GM12873 (cell line): ENCODE results near the gene EXOC6.

ENCODE experiments used
- TF ChIP-seq, protein P1 (sequence below): IDR thresholded peaks from 2 replicates; pipeline ENCODE4 v1.5.1; 2012; ENCODE audit warnings: low read depth, mild to moderate bottlenecking, moderate library complexity, low read length, control low read depth; ENCODE audit not compliant: insufficient read depth; ENCODE audit errors: missing control alignments

EXOC6 gene

DNA sequence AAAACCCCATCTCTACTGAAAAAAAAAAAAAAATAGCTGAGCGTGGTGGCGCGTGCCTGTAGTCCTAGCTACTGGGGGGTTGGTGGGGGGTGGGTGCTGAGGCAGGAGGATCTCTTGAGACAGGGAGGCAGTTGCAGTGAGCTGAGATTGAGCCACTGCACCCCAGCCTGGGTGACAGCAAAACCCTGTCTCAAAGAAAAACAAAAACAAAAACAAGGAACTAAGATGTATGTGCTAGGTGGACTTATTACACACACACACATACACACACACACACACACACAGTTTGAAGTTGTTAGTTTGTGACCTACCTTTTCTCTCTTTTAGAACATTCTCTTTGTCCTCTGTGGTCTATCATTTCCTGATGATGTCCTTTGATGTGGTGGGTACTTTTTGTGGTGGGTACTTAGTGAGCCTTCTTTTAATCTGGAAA, 53.5 kb downstream of the EXOC6 start:
- TF ChIP-seq, protein P1, sequence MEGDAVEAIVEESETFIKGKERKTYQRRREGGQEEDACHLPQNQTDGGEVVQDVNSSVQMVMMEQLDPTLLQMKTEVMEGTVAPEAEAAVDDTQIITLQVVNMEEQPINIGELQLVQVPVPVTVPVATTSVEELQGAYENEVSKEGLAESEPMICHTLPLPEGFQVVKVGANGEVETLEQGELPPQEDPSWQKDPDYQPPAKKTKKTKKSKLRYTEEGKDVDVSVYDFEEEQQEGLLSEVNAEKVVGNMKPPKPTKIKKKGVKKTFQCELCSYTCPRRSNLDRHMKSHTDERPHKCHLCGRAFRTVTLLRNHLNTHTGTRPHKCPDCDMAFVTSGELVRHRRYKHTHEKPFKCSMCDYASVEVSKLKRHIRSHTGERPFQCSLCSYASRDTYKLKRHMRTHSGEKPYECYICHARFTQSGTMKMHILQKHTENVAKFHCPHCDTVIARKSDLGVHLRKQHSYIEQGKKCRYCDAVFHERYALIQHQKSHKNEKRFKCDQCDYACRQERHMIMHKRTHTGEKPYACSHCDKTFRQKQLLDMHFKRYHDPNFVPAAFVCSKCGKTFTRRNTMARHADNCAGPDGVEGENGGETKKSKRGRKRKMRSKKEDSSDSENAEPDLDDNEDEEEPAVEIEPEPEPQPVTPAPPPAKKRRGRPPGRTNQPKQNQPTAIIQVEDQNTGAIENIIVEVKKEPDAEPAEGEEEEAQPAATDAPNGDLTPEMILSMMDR: no peak

DNA sequence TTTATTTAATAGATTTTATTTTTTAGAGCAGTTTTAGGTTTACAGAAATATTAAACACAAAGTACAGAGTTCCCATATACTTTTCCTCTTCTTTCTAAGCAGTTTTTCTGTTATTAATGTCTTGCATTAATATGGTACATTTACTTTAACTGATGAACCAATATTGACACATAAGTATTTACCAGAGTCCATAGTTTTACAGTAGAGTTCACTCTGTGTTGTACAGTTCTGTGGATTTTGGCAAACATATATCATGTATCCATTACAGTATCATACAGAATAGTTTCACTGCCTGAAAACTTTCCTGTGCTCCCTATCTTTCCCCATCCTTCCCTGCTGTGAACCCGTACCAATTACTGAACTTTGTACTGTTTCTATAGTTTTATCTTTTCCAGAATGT, 55.3 kb downstream of the EXOC6 start:
- TF ChIP-seq, protein P1: no peak

DNA sequence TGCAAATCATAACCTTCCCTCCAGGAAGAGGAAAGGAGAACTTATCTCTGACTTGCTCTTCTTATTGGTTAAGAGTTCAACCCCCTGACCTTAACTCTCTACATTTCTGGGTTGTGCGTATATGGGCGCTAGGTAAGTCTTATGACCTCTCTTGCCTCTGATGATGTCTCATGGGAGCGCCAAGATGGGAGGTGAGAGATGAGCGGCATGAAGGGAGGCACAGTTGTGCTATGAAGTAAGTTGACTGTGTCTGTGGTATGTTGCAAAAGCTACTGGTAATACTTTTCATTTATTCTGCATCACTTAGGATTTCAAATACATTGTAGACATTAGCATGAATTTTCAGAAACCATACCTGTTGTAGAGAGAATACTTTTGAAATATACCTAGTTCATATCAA, 59.0 kb downstream of the EXOC6 start:
- TF ChIP-seq, protein P1: no peak

DNA sequence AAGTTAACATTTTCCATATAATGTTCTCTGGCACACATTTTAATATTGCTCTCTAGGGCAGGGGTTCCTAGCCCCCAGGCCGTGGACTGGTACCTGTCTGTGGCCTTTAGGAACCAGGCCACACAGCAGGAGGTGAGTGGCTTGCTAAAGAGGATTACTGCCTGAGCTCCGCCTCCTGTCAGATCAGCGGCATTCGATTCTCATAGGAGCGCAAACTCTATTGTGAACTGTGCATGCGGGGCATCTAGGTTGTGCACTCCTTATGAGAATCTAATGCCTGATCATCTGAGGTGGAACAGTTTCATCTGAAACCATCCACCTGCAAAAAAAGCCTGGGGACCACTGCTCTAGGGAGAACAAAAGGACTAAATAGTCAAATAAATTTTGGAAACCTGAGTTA, 65.7 kb downstream of the EXOC6 start:
- TF ChIP-seq, protein P1: no peak

DNA sequence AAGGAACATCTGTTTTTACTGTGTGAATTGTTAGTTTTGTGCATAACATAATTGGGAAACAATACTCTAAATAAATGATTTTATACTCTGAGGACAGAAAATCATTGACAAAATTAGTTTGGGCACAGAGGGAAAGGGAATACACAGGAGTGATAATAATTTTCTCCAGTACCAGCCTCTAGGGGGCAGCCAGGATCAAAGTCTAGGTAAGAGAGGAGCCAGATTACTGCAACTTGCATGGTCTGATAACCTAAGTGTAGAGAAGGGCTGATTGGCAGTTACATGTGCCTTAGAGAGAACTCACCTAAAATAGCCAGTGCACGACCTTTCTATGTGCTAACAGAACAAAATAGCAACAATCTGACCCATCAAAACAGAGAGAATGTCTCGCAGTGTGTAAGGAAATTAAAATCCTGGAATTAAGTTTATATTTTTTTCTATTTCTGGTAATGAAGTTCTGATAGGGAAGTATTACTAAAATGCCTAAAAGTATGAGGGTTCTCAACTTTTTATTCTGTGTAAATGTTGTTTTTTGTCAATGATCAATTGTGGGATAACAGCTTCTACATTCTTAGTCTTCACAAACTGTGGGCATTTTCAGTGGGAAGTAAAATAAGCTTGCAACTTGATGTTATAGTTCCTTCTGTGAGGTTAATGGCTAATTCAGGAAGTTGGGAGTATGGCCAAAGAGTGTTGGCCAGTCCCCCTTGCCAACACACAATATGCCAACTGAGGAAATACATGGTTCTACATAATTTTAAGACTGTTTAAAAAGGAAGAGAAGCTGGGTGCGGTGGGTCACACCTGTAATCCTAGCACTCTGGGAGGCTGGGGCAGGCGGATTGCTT, 66.4 kb downstream of the EXOC6 start:
- TF ChIP-seq, protein P1: peak; percentile 84

DNA sequence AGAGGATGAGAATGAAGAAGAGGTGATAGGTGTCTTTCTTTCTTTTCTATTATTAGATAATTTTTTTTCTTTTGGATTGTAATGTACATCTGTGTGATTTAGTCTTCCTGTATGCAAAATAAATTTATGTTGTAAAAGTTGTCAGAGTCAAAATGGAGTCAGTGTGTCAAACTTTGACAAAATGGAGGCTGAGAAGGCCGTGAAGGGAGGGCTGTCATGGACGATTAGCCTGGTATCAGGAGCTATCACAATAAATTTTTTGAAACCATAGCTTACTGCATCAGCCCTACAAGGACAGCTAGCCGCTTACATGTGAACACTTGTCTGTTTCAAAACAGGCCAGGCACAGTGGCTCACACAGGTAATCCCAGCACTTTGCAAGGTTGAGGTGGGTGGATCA, 67.6 kb downstream of the EXOC6 start:
- TF ChIP-seq, protein P1: no peak

DNA sequence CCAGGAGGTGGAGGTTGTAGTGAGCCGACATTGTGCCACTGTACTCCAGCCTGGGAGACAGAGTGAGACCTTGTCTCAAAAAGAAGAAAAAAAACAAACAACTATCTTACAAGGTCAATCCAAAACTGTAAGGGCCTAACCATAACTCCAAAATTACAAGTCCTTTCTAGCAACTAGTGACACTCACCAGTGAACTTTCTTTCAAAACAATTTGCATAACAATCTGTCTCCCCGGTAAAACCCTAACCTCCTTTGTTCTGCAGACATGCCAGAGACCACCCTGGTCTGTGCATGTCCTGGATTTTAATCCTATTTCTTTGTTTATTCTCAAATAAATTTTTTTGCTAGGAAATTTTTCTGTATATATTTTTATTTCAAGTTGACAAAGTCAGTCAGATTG, 68.1 kb downstream of the EXOC6 start:
- TF ChIP-seq, protein P1: no peak
